T-helper 17 cell (primary cell): ENCODE results near the gene PPM1B. TPM values are rescaled to one million over a fixed set of nuclear protein-coding genes. Genes with fewer than 3 reads are reported as not detected.
"Not testable (repeated sequence)": the region's sequence is repeated elsewhere in the genome, so short reads cannot be mapped to it uniquely, and the experiment has no call there.

Experiments
- ATAC-seq: fragments of 150-1000 bp; cut with Tn5 transposase; 2 replicates; pipeline ENCODE4 v1.10.0; 2021; ENCODE audit warnings: mild to moderate bottlenecking, moderate library complexity
- DNase-seq, 3 donors: peaks; one replicate each; pipeline versions ENCODE4 v3.0.0 to v3.0.0-alpha.2; 2020 to 2021
- H3K9me3 ChIP-seq: one replicate; pipeline ENCODE4 v1.7.0; 2013; ENCODE audit warnings: low read length, mild to moderate bottlenecking; ENCODE audit not compliant: control insufficient read depth, poor library complexity, severe bottlenecking
- H3K27ac Mint-ChIP-seq: one replicate; pipeline ENCODE4 v1.8.0; 2022; ENCODE audit warnings: mild to moderate bottlenecking, moderate library complexity, mixed read lengths
- H3K27me3 Mint-ChIP-seq: one replicate; pipeline ENCODE4 v1.8.0; 2022; ENCODE audit warnings: mixed read lengths
- H3K36me3 Mint-ChIP-seq: one replicate; pipeline ENCODE4 v1.8.0; 2022; ENCODE audit warnings: low read depth, mixed read lengths
- H3K4me1 Mint-ChIP-seq: one replicate; pipeline ENCODE4 v1.8.0; 2022; ENCODE audit warnings: mild to moderate bottlenecking, mixed read lengths
- H3K4me3 Mint-ChIP-seq: one replicate; pipeline ENCODE4 v1.8.0; 2022; ENCODE audit warnings: mild to moderate bottlenecking, moderate library complexity, mixed read lengths
- total RNA-seq, 4 donors: library from RNA in 2 of 4; stranded (reverse) in 2 of 4; gene quantifications; one replicate each; pipeline ENCODE4 v1.2.3 and lab custom pipeline; 2022 to 2026

PPM1B gene
- total RNA-seq, 2 donors from 2014 or later = 72.7 to 82.7 TPM

DNA sequence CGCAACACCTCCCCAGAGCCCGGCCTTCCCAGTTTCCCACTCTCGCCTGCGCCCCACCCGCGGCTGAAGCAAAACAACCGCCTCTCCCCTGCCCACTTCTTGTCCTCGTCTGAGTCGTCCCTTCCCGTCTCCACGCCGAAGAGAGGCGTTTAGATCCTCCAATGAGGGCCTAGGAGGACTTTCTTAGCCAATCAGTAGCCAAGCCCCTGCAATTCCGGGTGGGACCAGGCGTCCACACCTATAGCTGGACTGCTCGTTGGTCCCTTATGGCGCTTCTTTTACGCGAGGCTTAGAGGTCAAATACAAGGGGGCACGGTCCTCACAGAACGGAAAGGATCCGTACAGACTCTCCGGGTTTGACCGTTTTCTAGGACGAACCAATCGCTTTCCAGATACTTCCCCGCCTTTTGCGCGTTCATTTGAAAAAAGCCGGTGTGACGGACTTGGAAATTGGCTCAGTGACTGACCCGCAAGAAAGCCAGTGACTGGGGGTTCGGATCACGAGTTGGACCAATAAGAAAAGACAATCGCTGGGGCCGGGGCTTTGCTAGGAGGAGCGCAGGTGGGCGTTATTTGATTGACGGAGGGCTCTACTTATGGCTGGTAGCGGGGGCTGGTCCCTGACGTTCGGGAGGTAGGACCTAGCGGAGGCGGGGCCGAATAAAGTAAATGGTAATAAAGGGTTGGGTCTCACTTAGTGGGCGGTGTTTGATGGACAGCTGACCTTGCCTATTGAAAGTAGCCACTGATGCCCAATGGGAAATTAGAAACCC, 581 bp upstream of the PPM1B start:
- peak overlapping the region; percentile 100 for H3K4me3 Mint-ChIP-seq
- H3K27ac Mint-ChIP-seq = peak overlapping the region; percentile 99

DNA sequence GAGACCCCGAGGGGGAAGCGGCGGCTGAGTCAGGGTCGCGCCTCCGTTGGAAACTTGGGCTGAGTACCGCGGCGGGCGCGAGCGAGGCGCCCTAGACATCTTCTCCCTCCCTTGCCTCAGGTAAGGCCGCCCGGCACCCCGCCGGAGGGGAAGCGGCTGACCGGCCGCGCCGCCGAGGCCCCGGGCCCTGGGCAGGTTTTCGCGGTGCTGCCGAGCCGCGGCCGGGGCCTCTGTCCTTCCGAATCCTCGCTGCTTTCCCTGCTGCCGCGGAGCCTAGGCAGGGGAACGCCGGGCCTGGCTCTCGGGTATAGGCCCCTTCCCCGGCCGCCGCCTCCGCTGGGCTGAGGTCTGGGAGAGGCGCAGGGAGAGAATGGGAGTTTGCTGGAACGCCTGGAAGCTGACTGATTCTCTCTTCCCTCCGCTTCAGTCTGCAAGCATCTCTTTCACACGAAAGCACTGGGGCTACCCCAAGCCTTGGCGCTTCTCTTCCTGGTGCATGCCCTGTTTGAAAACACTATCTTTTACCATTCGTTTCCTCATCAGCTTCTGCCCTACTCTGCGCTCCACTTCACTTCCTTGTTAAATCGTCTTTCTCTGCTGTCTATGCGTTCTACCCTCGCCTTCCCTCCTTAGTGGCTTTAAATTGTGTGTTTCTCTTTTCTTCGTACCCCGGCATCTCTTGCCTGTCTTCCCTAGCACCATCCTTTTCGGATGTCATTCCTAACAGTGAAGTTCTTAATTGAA, 652 bp downstream of the PPM1B start:
- peak overlapping the region; percentile 100 for H3K4me3 Mint-ChIP-seq
- no peaks in the 10 kb centered on the region for H3K27me3 Mint-ChIP-seq
- H3K4me1 Mint-ChIP-seq = peaks cover 43% of the 10 kb centered on the region
- H3K36me3 Mint-ChIP-seq = peaks cover 8% of the 10 kb centered on the region
- no peaks in the 10 kb centered on the region for H3K9me3 ChIP-seq
- DNase-seq (peak; percentile 12 to 31 (median 17)), ATAC-seq (peak; percentile 5)
- peak overlapping the region; percentile 99 for H3K27ac Mint-ChIP-seq

More for the DNA sequence above, 581 bp upstream of the PPM1B start:
- peak; percentile 82 for ATAC-seq
- DNase-seq = peak; percentile 88 to 94 (median 89)
- no peaks in the 10 kb centered on the region for H3K27me3 Mint-ChIP-seq
- H3K36me3 Mint-ChIP-seq = peaks cover 8% of the 10 kb centered on the region
- H3K4me1 Mint-ChIP-seq = peaks cover 37% of the 10 kb centered on the region
- no peaks in the 10 kb centered on the region for H3K9me3 ChIP-seq

DNA sequence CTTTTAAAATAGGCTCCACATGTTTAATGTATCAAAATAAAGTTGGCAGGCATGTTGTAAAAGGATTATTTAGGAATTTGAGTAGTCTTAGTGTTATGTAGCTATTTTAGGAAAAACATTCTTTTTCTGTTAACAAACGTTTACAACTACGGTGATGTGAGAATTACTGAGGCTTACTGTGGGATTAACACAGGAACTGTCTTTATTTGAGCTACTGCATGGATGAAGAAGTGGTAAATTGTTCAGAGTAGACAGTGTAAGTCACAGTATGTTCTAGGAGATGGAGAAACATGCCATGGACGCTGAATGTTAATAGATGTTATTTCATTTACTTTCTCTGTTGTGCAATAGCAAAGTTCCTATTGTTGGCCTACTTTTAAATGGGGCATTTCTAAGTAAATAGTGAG, 1.6 kb downstream of the PPM1B start:
- Mint-ChIP-seq H3K4me3 (peak overlapping the region; percentile 100), H3K27ac (peak overlapping the region; percentile 99), H3K36me3 (peaks cover 8% of the 10 kb centered on the region), H3K4me1 (peaks cover 51% of the 10 kb centered on the region), H3K27me3 (no peaks in the 10 kb centered on the region)
- H3K9me3 ChIP-seq = no peaks in the 10 kb centered on the region
- DNase-seq (no peak), ATAC-seq (no peak)

DNA sequence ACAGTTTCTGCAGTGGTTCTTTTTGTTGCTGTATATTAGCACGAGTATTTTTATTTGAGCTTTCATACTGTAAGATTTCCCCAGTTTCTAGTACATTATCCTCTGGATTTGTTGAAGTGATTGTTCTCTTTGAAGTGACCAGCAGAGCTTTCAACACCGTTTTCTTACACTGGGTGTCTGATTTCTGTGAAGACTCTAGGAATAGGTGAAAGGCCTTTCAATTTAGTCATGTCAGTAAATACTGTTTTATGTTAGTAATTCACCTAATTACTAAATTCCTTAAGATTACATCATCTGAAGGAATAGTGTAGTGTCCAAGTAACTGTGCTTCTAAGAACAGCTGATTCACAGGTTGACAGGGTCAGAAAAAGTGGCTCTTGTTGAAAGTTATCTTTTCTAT, 2.3 kb downstream of the PPM1B start:
- no peaks in the 10 kb centered on the region for H3K9me3 ChIP-seq
- Mint-ChIP-seq H3K36me3 (peaks cover 8% of the 10 kb centered on the region), H3K27ac (peak overlapping the region; percentile 99), H3K4me3 (peak overlapping the region; percentile 100), H3K4me1 (peaks cover 58% of the 10 kb centered on the region), H3K27me3 (no peaks in the 10 kb centered on the region)
- ATAC-seq = no peak
- no peak for DNase-seq

DNA sequence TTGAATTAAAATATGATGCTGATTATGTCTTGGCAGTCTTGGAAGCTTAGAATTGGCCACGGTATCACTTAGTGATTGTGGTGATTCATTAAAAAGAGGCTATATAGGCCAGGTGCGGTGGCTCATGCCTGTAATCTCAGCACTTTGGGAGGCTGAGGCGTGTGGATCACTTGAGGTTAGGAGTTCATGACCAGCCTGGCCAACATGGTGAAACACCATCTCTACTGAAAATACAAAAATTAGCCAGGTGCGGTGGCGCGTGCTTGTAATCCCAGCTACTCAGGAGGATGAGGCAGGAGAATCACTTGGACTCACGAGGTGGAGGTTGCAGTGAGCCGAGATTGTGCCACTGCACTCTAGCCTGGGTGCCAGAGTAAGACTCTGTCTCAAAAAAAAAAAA, 2.8 kb downstream of the PPM1B start:
- not testable (repeated sequence) for H3K9me3 ChIP-seq, DNase-seq, H3K27me3 Mint-ChIP-seq, ATAC-seq, H3K36me3 Mint-ChIP-seq
- peak overlapping the region; percentile 100 for H3K4me3 Mint-ChIP-seq
- H3K27ac Mint-ChIP-seq = peak overlapping the region; percentile 99
- H3K4me1 Mint-ChIP-seq = peaks cover 61% of the 10 kb centered on the region

DNA sequence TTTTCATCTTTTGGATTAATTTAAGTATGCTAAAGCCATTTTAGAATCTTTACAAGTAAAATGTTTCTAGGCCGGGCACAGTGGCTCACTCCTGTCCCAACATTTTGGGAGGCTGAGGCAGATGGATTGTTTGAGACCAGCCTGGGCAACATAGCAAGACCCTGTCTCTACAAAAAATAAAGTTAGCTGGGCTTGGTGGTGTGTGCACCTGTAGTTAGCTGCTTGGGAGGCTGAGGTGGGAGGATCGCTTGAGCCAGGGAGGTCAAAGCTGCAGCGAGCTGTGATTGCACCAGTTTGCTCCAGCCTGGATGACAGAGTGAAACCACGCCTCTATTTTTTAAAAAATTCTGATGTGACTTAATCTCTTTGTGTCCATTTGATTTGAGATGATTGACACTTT, 3.9 kb downstream of the PPM1B start:
- H3K9me3 ChIP-seq = no peaks in the 10 kb centered on the region
- DNase-seq (no peak), ATAC-seq (no peak)
- Mint-ChIP-seq H3K4me3 (peak overlapping the region; percentile 66), H3K27me3 (no peaks in the 10 kb centered on the region), H3K4me1 (peaks cover 60% of the 10 kb centered on the region), H3K36me3 (peaks cover 8% of the 10 kb centered on the region), H3K27ac (peak overlapping the region; percentile 54)

DNA sequence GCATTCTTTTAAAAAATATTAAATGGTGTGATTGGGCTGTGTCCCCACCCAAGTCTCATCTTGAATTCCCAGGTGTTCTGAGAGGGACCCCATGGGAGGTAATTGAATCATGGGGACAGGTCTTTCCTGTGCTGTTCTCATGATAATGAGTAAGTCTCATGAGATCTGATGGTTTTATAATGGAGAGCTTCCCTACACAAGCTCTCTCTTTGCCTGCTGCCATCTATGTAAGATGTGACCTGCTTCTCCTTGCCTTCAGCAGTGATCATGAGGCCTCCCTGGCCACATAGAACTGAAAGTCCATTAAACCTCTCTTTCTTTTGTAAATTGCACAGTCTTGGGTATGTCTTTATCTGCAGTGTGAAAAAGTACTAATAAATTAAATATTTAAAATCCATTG, 10.3 kb downstream of the PPM1B start:
- ATAC-seq (no peak), DNase-seq (no peak)
- Mint-ChIP-seq H3K36me3 (no peaks in the 10 kb centered on the region), H3K27ac (no peak overlapping the region), H3K4me1 (peaks cover 54% of the 10 kb centered on the region), H3K4me3 (no peak overlapping the region), H3K27me3 (no peaks in the 10 kb centered on the region)
- H3K9me3 ChIP-seq = no peaks in the 10 kb centered on the region

DNA sequence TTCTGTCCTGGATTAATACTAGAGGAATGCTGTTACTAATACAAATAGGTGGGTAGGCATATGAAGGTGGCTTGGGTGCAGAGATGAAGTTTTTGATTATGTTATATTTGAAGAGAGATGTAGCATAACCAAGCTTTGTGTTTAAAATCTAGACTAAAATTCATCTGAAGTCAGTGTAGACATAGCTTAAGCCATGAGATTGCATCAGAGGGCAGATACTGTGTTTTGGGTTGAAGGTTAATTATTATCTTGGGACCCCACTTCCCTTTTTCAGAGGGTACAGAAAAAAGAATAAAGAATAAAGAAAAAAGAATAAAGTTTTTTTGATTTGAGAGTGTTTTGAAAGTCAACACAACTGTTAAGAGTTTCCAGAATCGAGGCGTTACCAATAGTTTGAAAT, 13.0 kb downstream of the PPM1B start:
- H3K36me3 Mint-ChIP-seq = no peaks in the 10 kb centered on the region
- no peak overlapping the region for H3K27ac Mint-ChIP-seq
- no peak for DNase-seq
- no peaks in the 10 kb centered on the region for H3K27me3 Mint-ChIP-seq
- H3K9me3 ChIP-seq = no peaks in the 10 kb centered on the region
- peak overlapping the region; percentile 10 for H3K4me3 Mint-ChIP-seq
- no peak for ATAC-seq
- peaks cover 49% of the 10 kb centered on the region for H3K4me1 Mint-ChIP-seq

DNA sequence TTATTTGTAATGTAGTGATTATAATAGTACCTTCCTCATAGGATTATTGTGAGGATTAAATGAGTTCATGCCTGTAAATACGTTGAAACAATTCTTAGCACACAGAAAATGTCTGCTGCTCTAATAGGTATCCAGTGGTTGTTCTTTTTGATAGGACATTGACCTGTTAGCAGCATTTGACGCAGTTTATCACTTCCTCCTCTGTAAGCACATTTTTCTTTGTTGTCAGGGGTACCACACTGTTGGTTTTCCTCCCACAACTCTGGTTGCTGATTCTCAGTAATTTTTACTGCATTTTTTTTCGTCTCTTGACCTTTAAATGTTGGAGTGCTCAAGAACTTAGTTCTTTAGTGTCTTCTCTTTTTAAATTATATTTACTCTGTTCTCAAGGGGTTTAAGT, 15.4 kb downstream of the PPM1B start:
- peaks cover 57% of the 10 kb centered on the region for H3K4me1 Mint-ChIP-seq

DNA sequence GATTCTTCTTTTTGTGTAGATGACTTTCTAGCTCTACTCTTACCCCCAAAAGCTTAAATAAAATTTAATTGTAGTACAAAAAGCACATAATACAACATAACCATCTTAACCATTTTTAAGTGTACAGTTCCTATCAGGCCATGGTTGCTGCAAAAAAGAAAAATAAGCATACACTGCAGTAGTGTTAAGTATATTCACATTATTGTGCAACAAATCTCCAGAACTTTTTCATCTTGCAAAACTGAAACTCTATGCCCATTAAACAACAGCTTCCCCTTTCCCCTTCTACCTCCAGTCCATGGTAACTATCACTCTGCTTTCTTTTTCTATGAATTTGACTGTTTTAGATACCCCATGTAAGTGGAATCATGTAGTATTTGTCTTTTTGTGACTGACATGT, 18.1 kb downstream of the PPM1B start:
- peak overlapping the region; percentile 8 for H3K27ac Mint-ChIP-seq
- ATAC-seq = no peak
- no peak overlapping the region for H3K4me3 Mint-ChIP-seq
- no peaks in the 10 kb centered on the region for H3K36me3 Mint-ChIP-seq
- DNase-seq = no peak
- H3K9me3 ChIP-seq = no peaks in the 10 kb centered on the region
- peaks cover 55% of the 10 kb centered on the region for H3K4me1 Mint-ChIP-seq
- H3K27me3 Mint-ChIP-seq = no peaks in the 10 kb centered on the region

More for the DNA sequence above, 15.4 kb downstream of the PPM1B start:
- no peaks in the 10 kb centered on the region for H3K9me3 ChIP-seq
- Mint-ChIP-seq H3K36me3 (no peaks in the 10 kb centered on the region), H3K4me3 (peak overlapping the region; percentile 50), H3K27ac (peak overlapping the region; percentile 78), H3K27me3 (no peaks in the 10 kb centered on the region)
- DNase-seq = no peak
- ATAC-seq = peak; percentile 94

DNA sequence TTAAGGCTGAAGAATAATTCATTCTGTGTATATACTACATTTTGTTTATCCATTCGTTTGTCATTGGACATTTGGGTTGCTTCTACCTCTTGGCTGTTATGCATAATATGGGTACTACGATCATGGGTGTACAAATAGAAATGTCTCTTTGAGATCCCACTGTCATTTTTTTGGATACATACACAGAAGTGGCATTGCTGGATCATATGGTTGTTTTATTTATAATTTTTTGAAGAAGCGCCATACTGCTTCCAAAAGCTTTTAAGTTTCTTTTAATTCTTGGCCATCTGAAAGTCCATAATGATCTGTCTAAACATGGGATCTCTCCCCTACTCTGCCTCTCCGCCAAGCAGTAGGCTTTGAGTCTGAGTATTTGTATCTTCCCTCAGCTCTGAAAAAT, 18.6 kb downstream of the PPM1B start:
- no peaks in the 10 kb centered on the region for H3K27me3 Mint-ChIP-seq
- no peak for DNase-seq
- no peak for ATAC-seq
- peaks cover 56% of the 10 kb centered on the region for H3K4me1 Mint-ChIP-seq
- H3K36me3 Mint-ChIP-seq = no peaks in the 10 kb centered on the region
- no peak overlapping the region for H3K4me3 Mint-ChIP-seq
- no peak overlapping the region for H3K27ac Mint-ChIP-seq
- no peaks in the 10 kb centered on the region for H3K9me3 ChIP-seq

DNA sequence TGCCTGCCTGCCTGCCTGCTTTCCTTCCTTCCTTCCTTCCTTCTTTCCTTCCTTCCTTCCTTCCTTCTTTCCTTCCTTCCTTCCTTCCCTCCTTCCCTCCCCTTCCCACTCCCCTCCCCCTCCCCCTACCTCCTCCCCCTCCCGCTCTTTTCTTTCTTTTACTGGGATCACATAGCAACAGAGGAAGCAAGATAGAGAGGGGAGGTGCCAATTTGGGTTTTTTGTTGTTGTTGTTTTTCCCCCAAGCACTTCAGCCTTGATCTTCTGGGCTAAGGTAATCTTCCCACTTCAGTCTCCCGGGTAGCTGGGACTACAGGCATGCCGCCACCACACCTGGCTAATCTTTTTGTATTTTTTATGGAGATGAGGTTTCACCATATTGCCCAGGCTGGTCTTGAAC, 20.0 kb downstream of the PPM1B start:
- ATAC-seq (no peak), DNase-seq (no peak)
- Mint-ChIP-seq H3K36me3 (no peaks in the 10 kb centered on the region), H3K27ac (no peak overlapping the region), H3K27me3 (no peaks in the 10 kb centered on the region), H3K4me3 (no peak overlapping the region), H3K4me1 (peaks cover 52% of the 10 kb centered on the region)
- H3K9me3 ChIP-seq = no peaks in the 10 kb centered on the region

DNA sequence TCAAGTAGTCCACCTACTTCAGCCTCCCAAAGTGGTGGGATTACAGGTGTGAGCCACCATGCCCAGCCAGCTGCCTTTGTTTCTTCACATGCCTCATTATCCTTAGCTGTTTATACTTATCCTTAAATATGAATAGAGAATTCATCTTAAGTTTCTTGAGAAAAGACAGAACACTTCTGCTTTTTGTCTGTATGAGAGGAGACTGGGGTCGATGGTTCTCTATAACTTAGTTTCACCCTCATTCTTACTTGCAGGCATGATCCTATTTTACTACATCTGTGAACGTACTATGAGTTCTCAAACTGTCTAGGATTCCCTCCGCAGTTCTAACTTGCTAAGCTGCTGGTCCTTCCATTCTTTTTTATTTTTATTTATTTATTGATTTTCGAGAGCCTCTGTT, 20.4 kb downstream of the PPM1B start:
- DNase-seq = no peak
- no peak overlapping the region for H3K4me3 Mint-ChIP-seq
- no peak for ATAC-seq
- no peaks in the 10 kb centered on the region for H3K9me3 ChIP-seq
- no peak overlapping the region for H3K27ac Mint-ChIP-seq
- H3K4me1 Mint-ChIP-seq = peaks cover 51% of the 10 kb centered on the region
- peaks cover 2% of the 10 kb centered on the region for H3K36me3 Mint-ChIP-seq
- no peaks in the 10 kb centered on the region for H3K27me3 Mint-ChIP-seq
